ENCODE measurements around the gene MPND. TPM values are rescaled to one million over a fixed set of nuclear protein-coding genes. Genes with fewer than 3 reads are reported as not detected.

The MPND gene
- total RNA-seq, 3 donors from 2014 or later = 43.8 to 82.8 (median 49.0) TPM

DNA sequence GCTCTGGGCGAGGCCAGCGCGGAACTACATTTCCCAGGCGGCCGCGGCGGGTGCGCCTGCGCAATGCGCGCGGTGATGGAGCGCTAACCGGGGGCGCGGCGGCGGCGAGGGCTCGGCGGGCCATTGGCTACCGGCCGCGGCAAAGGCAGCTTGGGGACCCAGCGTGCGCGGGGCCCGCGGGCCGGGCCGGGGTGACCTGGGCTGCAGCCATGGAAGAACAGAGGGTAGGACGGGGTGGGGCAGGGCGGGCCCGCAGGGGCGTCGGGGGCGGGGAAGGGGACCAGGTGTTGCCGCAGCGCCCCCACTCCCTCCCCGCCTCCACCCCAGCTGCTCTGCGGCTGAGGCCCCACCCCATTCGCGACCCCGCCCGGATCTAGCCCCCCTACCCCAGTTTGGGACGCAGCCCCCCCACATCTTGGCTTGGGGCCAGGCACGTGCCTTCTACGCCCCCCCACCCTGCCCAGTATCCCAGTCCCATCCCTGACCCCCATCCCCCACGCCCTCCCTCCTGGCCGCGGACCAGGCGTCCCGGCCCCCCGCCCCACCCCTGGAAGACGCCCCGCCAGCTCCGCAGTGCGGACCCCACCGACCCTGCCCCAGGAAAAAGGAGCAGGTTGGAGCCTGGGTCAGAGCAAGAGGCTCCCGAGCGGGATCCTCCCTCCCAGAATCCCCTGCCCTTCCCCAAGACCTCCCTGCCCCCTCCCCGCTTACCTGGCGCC lies 38.7 kb upstream of the MPND start, which contains the start of gene FSD1:
Gene FSD1 (plus strand): TSS at position 61 of the 719 bp plus-strand sequence. CDS start 149 bp downstream, at position 210.
- H3K9me3 ChIP-seq = no peaks in the 10 kb centered on the region
- TF ChIP-seq CTCF (IDR thresholded peaks at IDR 0.05) = no peak
- no peak within 1 kb of the TSS for H3K4me3 ChIP-seq
- DNase-seq (peak in 1 of 3 donors; percentile 59), ATAC-seq (peak; percentile 65)
- intact Hi-C loops (cut with DNase I, micrococcal nuclease) = no loop called here
- no peaks in the 10 kb centered on the region for H3K4me1 ChIP-seq (ENCODE audit: low read depth)
- no peaks in the 10 kb centered on the region for H3K36me3 ChIP-seq (ENCODE audit: low read depth)

DNA sequence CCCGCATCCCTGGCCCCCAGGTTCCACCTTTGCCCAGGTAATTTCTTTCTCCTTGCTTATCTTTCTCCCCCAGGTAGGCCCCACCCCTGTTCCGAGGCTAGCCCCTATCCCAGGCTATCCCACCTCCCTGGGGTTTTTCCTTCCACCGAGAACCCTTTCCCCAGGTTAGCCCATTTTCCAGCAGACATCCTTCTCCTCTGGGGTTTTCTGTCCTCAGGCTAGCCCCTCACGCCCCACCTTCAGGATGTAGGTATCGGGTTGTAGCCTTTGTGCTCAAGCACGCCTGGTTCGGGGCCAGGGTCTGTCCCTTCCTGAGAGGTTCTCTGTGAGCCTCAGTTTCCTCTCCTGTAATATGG lies 38.1 kb upstream of the MPND start:
- no peaks in the 10 kb centered on the region for H3K36me3 ChIP-seq (ENCODE audit: low read depth)
- TF ChIP-seq CTCF (IDR thresholded peaks at IDR 0.05) = no peak

GRCh38 chr19:4305659-4306058 lies 37.7 kb upstream of the MPND start:
- Histone ChIP-seq H3K9me3 (no peaks in the 10 kb centered on the region), H3K36me3 (ENCODE audit: low read depth) (no peaks in the 10 kb centered on the region), H3K4me3 (no peak overlapping the region), H3K4me1 (ENCODE audit: low read depth) (no peaks in the 10 kb centered on the region)
- intact Hi-C loops (cut with DNase I, micrococcal nuclease) = no loop called here
- no peak for TF ChIP-seq CTCF (IDR thresholded peaks at IDR 0.05)
- DNase-seq (no peak), ATAC-seq (no peak)

More for the DNA sequence above, 38.1 kb upstream of the MPND start:
- intact Hi-C loops (cut with DNase I, micrococcal nuclease) = no loop called here
- Histone ChIP-seq H3K9me3 (no peaks in the 10 kb centered on the region), H3K4me3 (no peak overlapping the region), H3K4me1 (ENCODE audit: low read depth) (no peaks in the 10 kb centered on the region)
- ATAC-seq (no peak), DNase-seq (no peak)

- no peak overlapping the region for H3K4me3 ChIP-seq
- ATAC-seq = peak; percentile 73
- no peaks in the 10 kb centered on the region for H3K4me1 ChIP-seq (ENCODE audit: low read depth)
- H3K9me3 ChIP-seq = no peaks in the 10 kb centered on the region
- H3K36me3 ChIP-seq (ENCODE audit: low read depth) = no peaks in the 10 kb centered on the region
- DNase-seq = peak in 2 of 3 donors; percentile 50 to 53
- intact Hi-C loops (cut with DNase I, micrococcal nuclease) = no loop called here
- no peak for TF ChIP-seq CTCF (IDR thresholded peaks at IDR 0.05)
Measured at GRCh38 chr19:4310247-4311121, 32.9 kb upstream of the MPND start.

- intact Hi-C loops (cut with DNase I, micrococcal nuclease) = no loop called here
- H3K9me3 ChIP-seq = no peaks in the 10 kb centered on the region
- DNase-seq (no peak), ATAC-seq (peak; percentile 39)
- H3K4me3 ChIP-seq = no peak overlapping the region
- no peak for TF ChIP-seq CTCF (IDR thresholded peaks at IDR 0.05)
- no peaks in the 10 kb centered on the region for H3K36me3 ChIP-seq (ENCODE audit: low read depth)
- no peaks in the 10 kb centered on the region for H3K4me1 ChIP-seq (ENCODE audit: low read depth)
Measured at GRCh38 chr19:4313847-4314490, 29.4 kb upstream of the MPND start.
